PFSK-1 (cell line): ENCODE results near the gene SLC1A5.

Experiments used
- POLR2AphosphoS5 ChIP-seq: IDR thresholded peaks from 2 replicates; pipeline ENCODE4 v1.6.1; 2012; ENCODE audit warnings: low read depth, mild to moderate bottlenecking, control low read depth, low read length, moderate library complexity
- SIN3A ChIP-seq: IDR thresholded peaks from 2 replicates; pipeline ENCODE4 v1.6.1; 2012; ENCODE audit warnings: mild to moderate bottlenecking, low read length, moderate library complexity, borderline replicate concordance; ENCODE audit not compliant: insufficient read depth
- TF ChIP-seq, protein P1 (sequence below), 2 experiments: IDR thresholded peaks; 2 replicates each; pipeline versions ENCODE4 v1.6.1 to v1.8.0; 2011 to 2012; ENCODE audit warnings: low read depth in 2 of 2, low read length in 2 of 2, control low read depth in 1 of 2, inconsistent platforms in 1 of 2, mild to moderate bottlenecking in 1 of 2, moderate library complexity in 1 of 2; ENCODE audit not compliant: insufficient read depth in 1 of 2

DNA sequence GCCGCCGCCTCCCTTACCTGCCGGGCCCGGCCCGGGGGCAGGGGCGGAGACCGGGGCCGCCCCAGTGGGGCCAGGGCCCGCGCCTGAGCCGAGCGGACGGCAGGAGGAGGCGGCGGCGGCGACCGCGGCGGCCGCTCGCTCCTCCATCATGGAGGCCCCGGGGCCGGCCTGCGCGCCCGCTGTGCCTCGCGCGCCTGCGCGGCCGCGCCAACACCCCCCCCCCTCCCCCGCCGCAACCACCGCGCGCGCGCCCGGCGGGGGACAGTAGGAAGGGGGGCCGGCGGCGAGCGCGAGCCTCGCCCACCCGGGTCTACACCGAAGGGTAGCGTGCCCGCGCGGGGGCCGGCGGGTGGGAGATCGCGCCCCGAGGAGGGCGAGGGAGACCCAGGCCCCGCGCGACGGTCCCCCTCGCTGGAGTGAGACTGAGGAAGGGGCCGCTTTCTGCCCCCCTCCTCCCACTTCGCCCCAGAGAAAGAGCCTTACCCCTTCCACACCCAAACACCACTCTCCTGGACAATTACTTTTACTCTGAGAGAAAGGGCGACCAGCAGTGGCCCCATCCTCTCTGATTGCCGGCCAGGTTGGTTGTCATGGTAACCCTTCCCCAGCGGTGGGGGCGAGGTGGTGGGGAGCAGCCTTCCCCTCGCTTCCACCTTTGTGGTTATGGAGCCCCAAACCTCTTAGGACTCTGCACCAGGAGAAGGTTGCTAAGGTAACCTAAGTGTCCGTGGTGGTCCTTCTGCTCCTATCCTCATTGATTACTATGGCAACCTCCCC, 41.9 kb downstream of the SLC1A5 start, which contains the start of gene STRN4:
- TF ChIP-seq SIN3A (no peak), POLR2AphosphoS5 (no peak)
- TF ChIP-seq, protein P1, sequence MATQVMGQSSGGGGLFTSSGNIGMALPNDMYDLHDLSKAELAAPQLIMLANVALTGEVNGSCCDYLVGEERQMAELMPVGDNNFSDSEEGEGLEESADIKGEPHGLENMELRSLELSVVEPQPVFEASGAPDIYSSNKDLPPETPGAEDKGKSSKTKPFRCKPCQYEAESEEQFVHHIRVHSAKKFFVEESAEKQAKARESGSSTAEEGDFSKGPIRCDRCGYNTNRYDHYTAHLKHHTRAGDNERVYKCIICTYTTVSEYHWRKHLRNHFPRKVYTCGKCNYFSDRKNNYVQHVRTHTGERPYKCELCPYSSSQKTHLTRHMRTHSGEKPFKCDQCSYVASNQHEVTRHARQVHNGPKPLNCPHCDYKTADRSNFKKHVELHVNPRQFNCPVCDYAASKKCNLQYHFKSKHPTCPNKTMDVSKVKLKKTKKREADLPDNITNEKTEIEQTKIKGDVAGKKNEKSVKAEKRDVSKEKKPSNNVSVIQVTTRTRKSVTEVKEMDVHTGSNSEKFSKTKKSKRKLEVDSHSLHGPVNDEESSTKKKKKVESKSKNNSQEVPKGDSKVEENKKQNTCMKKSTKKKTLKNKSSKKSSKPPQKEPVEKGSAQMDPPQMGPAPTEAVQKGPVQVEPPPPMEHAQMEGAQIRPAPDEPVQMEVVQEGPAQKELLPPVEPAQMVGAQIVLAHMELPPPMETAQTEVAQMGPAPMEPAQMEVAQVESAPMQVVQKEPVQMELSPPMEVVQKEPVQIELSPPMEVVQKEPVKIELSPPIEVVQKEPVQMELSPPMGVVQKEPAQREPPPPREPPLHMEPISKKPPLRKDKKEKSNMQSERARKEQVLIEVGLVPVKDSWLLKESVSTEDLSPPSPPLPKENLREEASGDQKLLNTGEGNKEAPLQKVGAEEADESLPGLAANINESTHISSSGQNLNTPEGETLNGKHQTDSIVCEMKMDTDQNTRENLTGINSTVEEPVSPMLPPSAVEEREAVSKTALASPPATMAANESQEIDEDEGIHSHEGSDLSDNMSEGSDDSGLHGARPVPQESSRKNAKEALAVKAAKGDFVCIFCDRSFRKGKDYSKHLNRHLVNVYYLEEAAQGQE (IDR thresholded peaks at IDR 0.05; ENCODE audit: insufficient read depth in 1 of 2, low read depth in 2 of 2, low read length in 2 of 2): no peak
